HEK293T (cell line): ENCODE results near the gene SYNGAP1.

ENCODE experiments used
- FOXK2 ChIP-seq: fragments of 450-650 bp; IDR thresholded peaks from 2 replicates; pipeline ENCODE4 v1.6.1; 2016; ENCODE audit warnings: mild to moderate bottlenecking
- HDGF ChIP-seq: fragments of 450-650 bp; IDR thresholded peaks from 2 replicates; pipeline ENCODE4 v1.6.1; 2017; ENCODE audit warnings: antibody characterized with exemption, borderline replicate concordance
- SP1 ChIP-seq: fragments of 450-650 bp; IDR thresholded peaks from 2 replicates; pipeline ENCODE4 v1.6.1; 2017

- TF ChIP-seq FOXK2: no peak
- TF ChIP-seq SP1: no peak
- TF ChIP-seq HDGF: no peak
Observed at GRCh38 chr6:33375143-33375671, 44.7 kb upstream of the SYNGAP1 start.
